Tibial nerve (tissue), 4 donors: ENCODE measurements around the gene USH1G. TPM values are rescaled to one million over a fixed set of nuclear protein-coding genes. Genes with fewer than 3 reads are reported as not detected.

Experiments
- DNase-seq, 2 donors: peaks; one replicate each; pipeline ENCODE4 v3.0.0-alpha.2; 2019; ENCODE audit warnings: low spot score in 2 of 2
- H3K27ac ChIP-seq, 4 donors: fragments of 200-600 bp; sonication (generic) in 3 of 4; one replicate each; pipeline ENCODE4 v1.5.1; 2017 to 2019; ENCODE audit warnings: mild to moderate bottlenecking in 1 of 4
- H3K27me3 ChIP-seq, 2 donors: fragments of 200-600 bp; sonication (generic) in 1 of 2; one replicate each; pipeline versions ENCODE4 v1.5.1 to v1.6.0; 2017 to 2019
- H3K36me3 ChIP-seq, 3 donors: fragments of 200-600 bp; sonication (generic); one replicate each; pipeline ENCODE4 v1.5.1; 2018 to 2019
- H3K4me1 ChIP-seq, 4 donors: fragments of 200-600 bp; sonication (generic) in 3 of 4; one replicate each; pipeline ENCODE4 v1.5.1; 2017 to 2019
- H3K4me3 ChIP-seq, 4 donors: fragments of 200-600 bp; sonication (generic) in 3 of 4; one replicate each; pipeline ENCODE4 v1.5.1; 2017 to 2019; ENCODE audit warnings: mild to moderate bottlenecking in 1 of 4, moderate library complexity in 1 of 4
- H3K9me3 ChIP-seq, 4 donors: fragments of 200-600 bp; sonication (generic) in 3 of 4; one replicate each; pipeline ENCODE4 v1.5.1; 2017 to 2019
- EP300 ChIP-seq, 2 donors: sonication (generic); formaldehyde crosslinking; IDR thresholded peaks; one replicate each; pipeline ENCODE4 v1.6.1; 2017; ENCODE audit warnings: antibody characterized with exemption in 2 of 2, mild to moderate bottlenecking in 1 of 2
- POLR2A ChIP-seq, 2 donors: fragments of 450-650 bp; IDR thresholded peaks; one replicate each; pipeline ENCODE4 v1.6.1; 2017; ENCODE audit warnings: antibody characterized with exemption in 2 of 2, mild to moderate bottlenecking in 2 of 2, moderate library complexity in 2 of 2
- WGBS, 2 donors: methylation state at CpG; one replicate each; pipeline ENCODE4 v1.1.5; 2018; 5-methylcytosine and 5-hydroxymethylcytosine counted together
- total RNA-seq, 4 donors: library from RNA; depleted of rRNA; stranded (reverse); fragments of >200 nt; gene quantifications; one replicate each; pipeline ENCODE4 v1.1.0, GENCODE V29; 2016
- TF ChIP-seq, protein P1 (sequence below), 5 experiments: fragments of 200-600 bp in 3 of 5; fragments of 450-650 bp in 2 of 5; sonication (generic) in 3 of 5; IDR thresholded peaks; one replicate each; pipeline ENCODE4 v1.5.1; 2016 to 2019; ENCODE audit warnings: antibody characterized with exemption in 5 of 5, mild to moderate bottlenecking in 3 of 5, moderate library complexity in 2 of 5

Gene USH1G
- total RNA-seq, 4 donors from 2014 or later = 0.87 TPM; not detected in 3

- Histone ChIP-seq H3K27ac (no peak overlapping the region), H3K36me3 (peaks cover 0 to 17% (median 0%) of the 10 kb centered on the region in 3 donors), H3K4me3 (no peak overlapping the region), H3K27me3 (no peaks in the 10 kb centered on the region), H3K4me1 (peaks cover 0 to 22% (median 8%) of the 10 kb centered on the region in 4 donors), H3K9me3 (no peaks in the 10 kb centered on the region)
- 75 to 79% methylated on average over 12 of the region's 12 CpGs for WGBS, 2 donors
- TF ChIP-seq POLR2A (IDR thresholded peaks at IDR 0.05) (no peak), EP300 (IDR thresholded peaks at IDR 0.05) (no peak)
- TF ChIP-seq, protein P1, sequence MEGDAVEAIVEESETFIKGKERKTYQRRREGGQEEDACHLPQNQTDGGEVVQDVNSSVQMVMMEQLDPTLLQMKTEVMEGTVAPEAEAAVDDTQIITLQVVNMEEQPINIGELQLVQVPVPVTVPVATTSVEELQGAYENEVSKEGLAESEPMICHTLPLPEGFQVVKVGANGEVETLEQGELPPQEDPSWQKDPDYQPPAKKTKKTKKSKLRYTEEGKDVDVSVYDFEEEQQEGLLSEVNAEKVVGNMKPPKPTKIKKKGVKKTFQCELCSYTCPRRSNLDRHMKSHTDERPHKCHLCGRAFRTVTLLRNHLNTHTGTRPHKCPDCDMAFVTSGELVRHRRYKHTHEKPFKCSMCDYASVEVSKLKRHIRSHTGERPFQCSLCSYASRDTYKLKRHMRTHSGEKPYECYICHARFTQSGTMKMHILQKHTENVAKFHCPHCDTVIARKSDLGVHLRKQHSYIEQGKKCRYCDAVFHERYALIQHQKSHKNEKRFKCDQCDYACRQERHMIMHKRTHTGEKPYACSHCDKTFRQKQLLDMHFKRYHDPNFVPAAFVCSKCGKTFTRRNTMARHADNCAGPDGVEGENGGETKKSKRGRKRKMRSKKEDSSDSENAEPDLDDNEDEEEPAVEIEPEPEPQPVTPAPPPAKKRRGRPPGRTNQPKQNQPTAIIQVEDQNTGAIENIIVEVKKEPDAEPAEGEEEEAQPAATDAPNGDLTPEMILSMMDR (IDR thresholded peaks at IDR 0.05) = no peak
- no peak for DNase-seq
Measured at GRCh38 chr17:74868251-74868907, 54.7 kb downstream of the USH1G start.

- no peak for DNase-seq
- peaks cover 0 to 19% (median 3%) of the 10 kb centered on the region in 4 donors for H3K4me1 ChIP-seq
- TF ChIP-seq, protein P1 (IDR thresholded peaks at IDR 0.05) = no peak
- TF ChIP-seq EP300 (IDR thresholded peaks at IDR 0.05) = no peak
- TF ChIP-seq POLR2A (IDR thresholded peaks at IDR 0.05) = no peak
- no peak overlapping the region for H3K4me3 ChIP-seq
- peaks cover 0 to 17% (median 0%) of the 10 kb centered on the region in 3 donors for H3K36me3 ChIP-seq
- no peak overlapping the region for H3K27ac ChIP-seq
- peaks cover 0 to 4% of the 10 kb centered on the region in 2 donors for H3K27me3 ChIP-seq
- 71 to 89% methylated on average over 14 to 17 of the region's 19 CpGs for WGBS, 2 donors
- H3K9me3 ChIP-seq = no peaks in the 10 kb centered on the region
Measured at GRCh38 chr17:74866198-74866835, 56.7 kb downstream of the USH1G start.

Other genes starting within 250 kb of the USH1G start
- 1 to 10 TPM in 1 of 4 donors, not detected in 3; 2.1 TPM for gene CD300LF, start 210.3 kb downstream of the USH1G start, total RNA-seq
- 1 to 10 TPM in 3 of 4 donors, under 1 TPM in 1; 0.87 to 4.4 (median 2.3) TPM for gene RAB37, start 186.0 kb downstream of the USH1G start, total RNA-seq
- gene NHERF1, start 174.6 kb downstream of the USH1G start, total RNA-seq = 10 to 100 TPM; 42.2 to 55.2 (median 53.0) TPM
- gene NAT9, start 146.9 kb downstream of the USH1G start, total RNA-seq = 10 to 100 TPM; 27.5 to 78.6 (median 43.2) TPM
- gene GRIN2C, start 63.4 kb downstream of the USH1G start, total RNA-seq = 1 to 10 TPM in 1 of 4 donors, under 1 TPM in 3; 0.22 to 3.6 (median 0.50) TPM
- 10 to 100 TPM in 1 of 4 donors, 1 to 10 TPM in 3; 3.9 to 12.1 (median 8.8) TPM for gene FDXR, start 50.3 kb downstream of the USH1G start, total RNA-seq
- not detected for gene FADS6, start 29.6 kb downstream of the USH1G start, total RNA-seq
- not detected for gene OTOP2, start 1.0 kb upstream of the USH1G start, total RNA-seq
- not detected for gene OTOP3, start 12.6 kb upstream of the USH1G start, total RNA-seq
- gene HID1, start 49.5 kb upstream of the USH1G start, total RNA-seq = 10 to 100 TPM in 1 of 4 donors, 1 to 10 TPM in 3; 5.7 to 11.6 (median 8.9) TPM
- gene CDR2L, start 64.4 kb upstream of the USH1G start, total RNA-seq = 10 to 100 TPM; 10.7 to 19.2 (median 13.9) TPM
- gene MRPL58, start 89.4 kb upstream of the USH1G start, total RNA-seq = 10 to 100 TPM; 32.1 to 51.9 (median 46.0) TPM
- 100 to 1,000 TPM; 171 to 241 (median 220) TPM for gene ATP5PD, start 123.7 kb upstream of the USH1G start, total RNA-seq
- gene KCTD2, start 124.0 kb upstream of the USH1G start, total RNA-seq = 10 to 100 TPM; 24.9 to 33.5 (median 32.6) TPM
- gene SLC16A5, start 164.7 kb upstream of the USH1G start, total RNA-seq = 10 to 100 TPM in 1 of 4 donors, 1 to 10 TPM in 3; 4.6 to 27.9 (median 7.7) TPM
- 10 to 100 TPM in 1 of 4 donors, 1 to 10 TPM in 3; 4.2 to 12.0 (median 8.3) TPM for gene ARMC7, start 186.7 kb upstream of the USH1G start, total RNA-seq
- gene NT5C, start 208.5 kb upstream of the USH1G start, total RNA-seq = 100 to 1,000 TPM; 137 to 194 (median 166) TPM
- gene JPT1, start 231.3 kb upstream of the USH1G start, total RNA-seq = 10 to 100 TPM; 13.5 to 53.4 (median 32.4) TPM